HEK293 (cell line): ENCODE data around the gene CCT3.

Experiments used
- CTCF ChIA-PET: fragments of 350-600 bp; formaldehyde crosslinking; extraction: SDS; loops from one replicate; lab custom pipeline; 2021; ENCODE audit warnings: antibody characterized with exemption; lab: Yijun Ruan, JAX
- POLR2A ChIA-PET: fragments of 300-600 bp; formaldehyde crosslinking; extraction: SDS; loops from one replicate; lab custom pipeline; 2020; ENCODE audit warnings: antibody characterized with exemption, inconsistent platforms; lab: Yijun Ruan, JAX
- H3K27ac ChIP-seq: fragments of 200-500 bp; sonication (Bioruptor generic); 2 replicates; pipeline ENCODE4 v1.5.1; 2014; ENCODE audit warnings: low read depth, low read length, control low read depth, inconsistent platforms; ENCODE audit errors: extremely low read depth
- H3K36me3 ChIP-seq, 2 experiments: fragments of 200-500 bp in 1 of 2; sonication (Bioruptor generic) in 1 of 2; 1 replicate in 1 of 2; 2 replicates in 1 of 2; pipeline ENCODE4 v1.5.1; 2014 to 2017; ENCODE audit warnings: inconsistent platforms in 2 of 2, low read length in 2 of 2; ENCODE audit not compliant: control insufficient read depth in 2 of 2, insufficient read depth in 1 of 2
- H3K4me1 ChIP-seq: fragments of 200-500 bp; sonication (Bioruptor generic); 2 replicates; pipeline ENCODE4 v1.5.1; 2014; ENCODE audit warnings: mild to moderate bottlenecking, low read length, inconsistent platforms; ENCODE audit not compliant: control insufficient read depth, insufficient read depth
- H3K4me3 ChIP-seq: 2 replicates; pipeline ENCODE4 v1.5.1; 2011; ENCODE audit warnings: low read depth, mild to moderate bottlenecking, control low read depth, low read length, moderate library complexity
- H3K9me3 ChIP-seq: fragments of 200-500 bp; sonication (Bioruptor generic); 2 replicates; pipeline ENCODE4 v1.5.1; 2014; ENCODE audit warnings: low read depth, low read length, inconsistent platforms; ENCODE audit not compliant: control insufficient read depth, insufficient read depth
- ELK4 ChIP-seq: IDR thresholded peaks from 2 replicates; pipeline ENCODE4 v1.6.1; 2011; ENCODE audit warnings: mild to moderate bottlenecking, low read depth, low read length, borderline replicate concordance
- GLI4 ChIP-seq: fragments of 450-650 bp; formaldehyde crosslinking; IDR thresholded peaks from 2 replicates; pipeline ENCODE4 v1.5.1; 2016; ENCODE audit warnings: missing biosample characterization, missing genetic modification characterization
- GLIS1 ChIP-seq: fragments of 450-650 bp; formaldehyde crosslinking; IDR thresholded peaks from 2 replicates; pipeline ENCODE4 v1.5.1; 2016; ENCODE audit warnings: missing biosample characterization, missing genetic modification characterization
- KLF9 ChIP-seq: fragments of 450-650 bp; formaldehyde crosslinking; IDR thresholded peaks from 2 replicates; pipeline ENCODE4 v1.5.1; 2016; ENCODE audit warnings: missing biosample characterization, missing genetic modification characterization, low read depth
- REST ChIP-seq: fragments of 450-650 bp; formaldehyde crosslinking; IDR thresholded peaks from 2 replicates; pipeline ENCODE4 v1.5.1; 2016; ENCODE audit warnings: missing biosample characterization, missing genetic modification characterization
- WT1 ChIP-seq: fragments of 450-650 bp; formaldehyde crosslinking; IDR thresholded peaks from 2 replicates; pipeline ENCODE4 v1.5.1; 2016; ENCODE audit warnings: missing biosample characterization, missing genetic modification characterization
- YY2 ChIP-seq: fragments of 450-650 bp; formaldehyde crosslinking; IDR thresholded peaks from 2 replicates; pipeline ENCODE4 v1.5.1; 2016; ENCODE audit warnings: missing biosample characterization, missing genetic modification characterization
- ZBTB20 ChIP-seq: fragments of 450-650 bp; formaldehyde crosslinking; IDR thresholded peaks from 2 replicates; pipeline ENCODE4 v1.5.1; 2016; ENCODE audit warnings: missing biosample characterization, missing genetic modification characterization
- ZBTB48 ChIP-seq: fragments of 450-650 bp; formaldehyde crosslinking; IDR thresholded peaks from 2 replicates; pipeline ENCODE4 v1.5.1; 2016; ENCODE audit warnings: missing biosample characterization, missing genetic modification characterization
- ZBTB8A ChIP-seq: fragments of 450-650 bp; formaldehyde crosslinking; IDR thresholded peaks from 2 replicates; pipeline ENCODE4 v1.5.1; 2016; ENCODE audit warnings: missing biosample characterization, missing genetic modification characterization
- ZFP41 ChIP-seq: fragments of 450-650 bp; formaldehyde crosslinking; IDR thresholded peaks from 2 replicates; pipeline ENCODE4 v1.5.1; 2016; ENCODE audit warnings: missing biosample characterization, missing genetic modification characterization, borderline replicate concordance
- ZNF146 ChIP-seq: fragments of 450-650 bp; formaldehyde crosslinking; IDR thresholded peaks from 2 replicates; pipeline ENCODE4 v1.5.1; 2016; ENCODE audit warnings: missing biosample characterization, missing genetic modification characterization
- ZNF2 ChIP-seq: fragments of 450-650 bp; formaldehyde crosslinking; IDR thresholded peaks from 2 replicates; pipeline ENCODE4 v1.5.1; 2016; ENCODE audit warnings: missing biosample characterization, missing genetic modification characterization
- ZNF23 ChIP-seq: fragments of 450-650 bp; formaldehyde crosslinking; IDR thresholded peaks from 2 replicates; pipeline ENCODE4 v1.5.1; 2016; ENCODE audit warnings: missing biosample characterization, missing genetic modification characterization, borderline replicate concordance
- ZNF24 ChIP-seq: fragments of 450-650 bp; formaldehyde crosslinking; IDR thresholded peaks from 2 replicates; pipeline ENCODE4 v1.5.1; 2016; ENCODE audit warnings: missing biosample characterization, missing genetic modification characterization
- ZNF274 ChIP-seq, 2 experiments: fragments of 200-500 bp in 1 of 2; fragments of 450-650 bp in 1 of 2; sonication (Bioruptor generic) in 1 of 2; formaldehyde crosslinking in 1 of 2; IDR thresholded peaks; 2 replicates each; pipeline versions ENCODE4 v1.5.1 to v1.6.1; 2014 to 2016; ENCODE audit warnings: borderline replicate concordance in 1 of 2, inconsistent platforms in 1 of 2, low read length in 1 of 2, missing biosample characterization in 1 of 2, missing genetic modification characterization in 1 of 2
- ZNF302 ChIP-seq: fragments of 450-650 bp; formaldehyde crosslinking; IDR thresholded peaks from 2 replicates; pipeline ENCODE4 v1.5.1; 2016; ENCODE audit warnings: missing biosample characterization, missing genetic modification characterization, low read depth
- ZNF354C ChIP-seq: fragments of 450-650 bp; formaldehyde crosslinking; IDR thresholded peaks from 2 replicates; pipeline ENCODE4 v1.5.1; 2016; ENCODE audit warnings: missing biosample characterization, missing genetic modification characterization, low read depth, borderline replicate concordance
- ZNF416 ChIP-seq: fragments of 450-650 bp; formaldehyde crosslinking; IDR thresholded peaks from 2 replicates; pipeline ENCODE4 v1.5.1; 2016; ENCODE audit warnings: missing biosample characterization, missing genetic modification characterization
- ZNF501 ChIP-seq: fragments of 450-650 bp; formaldehyde crosslinking; IDR thresholded peaks from 2 replicates; pipeline ENCODE4 v1.5.1; 2016; ENCODE audit warnings: missing biosample characterization, missing genetic modification characterization
- ZNF626 ChIP-seq: fragments of 450-650 bp; sonication (Bioruptor Pico); formaldehyde crosslinking; IDR thresholded peaks from 2 replicates; pipeline ENCODE4 v1.5.1; 2018; ENCODE audit warnings: missing biosample characterization, missing genetic modification characterization, inconsistent platforms
- ZNF692 ChIP-seq: fragments of 450-650 bp; formaldehyde crosslinking; IDR thresholded peaks from 2 replicates; pipeline ENCODE4 v1.5.1; 2016; ENCODE audit warnings: missing biosample characterization, missing genetic modification characterization
- ZSCAN5A ChIP-seq: fragments of 450-650 bp; formaldehyde crosslinking; IDR thresholded peaks from 2 replicates; pipeline ENCODE4 v1.5.1; 2016; ENCODE audit warnings: missing biosample characterization, missing genetic modification characterization

CCT3 gene

GRCh38 chr1:156284112-156284511, 54.0 kb downstream of the CCT3 start, which contains the start of gene TMEM79 (continued):
- TF ChIP-seq ZNF692 (tag by site-specific recombination) (peak; percentile 66), ZNF23 (tag by site-specific recombination) (no peak)

GRCh38 chr1:156283521-156283920, 54.6 kb downstream of the CCT3 start:
- TF ChIP-seq ZBTB48 (tag by site-specific recombination), result peak; percentile 28; the same call in 1 of the 2 replicates
- TF ChIP-seq ZNF146 (tag by site-specific recombination), result no peak
- no peak for TF ChIP-seq ZNF302 (tag by site-specific recombination)
- Histone ChIP-seq H3K4me1 (peaks cover 4% of the 10 kb centered on the region; the same call in 1 of the 2 replicates), H3K4me3 (peak overlapping the region; percentile 91), H3K9me3 (no peaks in the 10 kb centered on the region), H3K27ac (no peak overlapping the region; the same call in 1 of the 2 replicates), H3K36me3 (peaks cover 4 to 45% of the 10 kb centered on the region in 2 experiments; a peak in 2 of 3 replicates)
- CTCF ChIA-PET, result interaction anchor here (1.1 to 1.8 kb wide), 3 partner anchors 59 to 187 kb away, joined by 3 to 9 read pairs (median 4); no protein-coding TSS in a partner anchor
- POLR2A ChIA-PET, result interaction anchor here (0.6 to 2.3 kb wide), 9 partner anchors 8 to 218 kb away, joined by 3 to 19 read pairs (median 6); partner anchors contain the start of genes CCT3, GLMP and TSACC

GRCh38 chr1:156282479-156283222, 55.4 kb downstream of the CCT3 start, which contains the start of gene SMG5:
Gene SMG5, minus strand, starts transcription at chr1:156282825. Its CDS starts 145 bp downstream, at chr1:156282680.
- peaks cover 4% of the 10 kb centered on the region; the same call in 1 of the 2 replicates for H3K4me1 ChIP-seq
- H3K9me3 ChIP-seq, result no peaks in the 10 kb centered on the region
- peak within 1 kb of the TSS; percentile 91 for H3K4me3 ChIP-seq
- CTCF ChIA-PET, result interaction anchor here (0.7 to 1.8 kb wide), 4 partner anchors 36 to 186 kb away, joined by 3 to 9 read pairs (median 4); no protein-coding TSS in a partner anchor
- POLR2A ChIA-PET, result interaction anchor here (0.5 to 2.3 kb wide), 22 partner anchors 9 to 218 kb away, joined by 3 to 19 read pairs (median 4); partner anchors contain the start of genes CCT3, GLMP, PMF1 and TSACC
- H3K36me3 ChIP-seq, result peaks cover 9 to 52% of the 10 kb centered on the region in 2 experiments; a peak in 2 of 3 replicates
- peak within 1 kb of the TSS; percentile 67 for H3K27ac ChIP-seq
- TF ChIP-seq ZNF2 (tag by site-specific recombination) (peak; percentile 86; the same call in 1 of the 2 replicates), REST (peak; percentile 38; the same call in 1 of the 2 replicates), GLIS1 (peak; percentile 88), ZNF274 (IDR thresholded peaks at IDR 0.05; ENCODE audit: low read length) (no peak), ZNF274 (tag by site-specific recombination; IDR thresholded peaks at IDR 0.05; ENCODE audit: borderline replicate concordance) (no peak), YY2 (tag by site-specific recombination) (peak; percentile 100), ZFP41 (tag by site-specific recombination) (no peak), KLF9 (tag by site-specific recombination) (peak; percentile 78), ZSCAN5A (0 out of 2 replicates have a peak, but pooled peaks have one; percentile 19), ZBTB8A (tag by site-specific recombination) (peak; percentile 66), GLI4 (tag by site-specific recombination) (peak; percentile 64; the same call in 1 of the 2 replicates), ZNF626 (tag by site-specific recombination) (no peak; the same call in 1 of the 2 replicates), ELK4 (peak; percentile 64; the same call in 1 of the 2 replicates), ZNF416 (tag by site-specific recombination) (no peak), ZNF501 (tag by site-specific recombination) (peak; percentile 96), ZBTB48 (tag by site-specific recombination) (peak; percentile 97), ZNF354C (tag by site-specific recombination) (no peak), ZBTB20 (peak; percentile 70; the same call in 1 of the 2 replicates), WT1 (tag by site-specific recombination) (peak; percentile 60), ZNF24 (tag by site-specific recombination) (peak; percentile 93)
